Measurements from ENCODE around the gene CYFIP1.

Gene CYFIP1

GRCh38 chr15:22952796-22953579 lies 27.2 kb downstream of the CYFIP1 start:
- Histone ChIP-seq H3K9me3 (replicated peaks in 1 of 2; ENCODE audit: control insufficient read depth in 2 of 2, insufficient read depth in 1 of 2, low read depth in 1 of 2, low read length in 2 of 2) (no peaks in the 10 kb centered on the region), H3K23ac (ENCODE audit: low read depth, low read length, poor library complexity) (peak overlapping the region; percentile 18), H3K4ac (ENCODE audit: low read length) (peak overlapping the region; percentile 10), H2AK5ac (ENCODE audit: low read depth, low read length) (peak overlapping the region; percentile 72), H3K27ac (replicated peaks; ENCODE audit: low read length) (no peak overlapping the region), H3K4me2 (ENCODE audit: insufficient read depth, low read length, poor library complexity, severe bottlenecking) (peak overlapping the region; percentile 14), H3K9ac (ENCODE audit: low read depth, low read length, poor library complexity) (no peak overlapping the region), H3K18ac (ENCODE audit: low read length) (peak overlapping the region; percentile 72), H3K36me3 (replicated peaks in 1 of 2; ENCODE audit: control insufficient read depth in 2 of 2, insufficient read depth in 2 of 2, low read length in 2 of 2) (no peaks in the 10 kb centered on the region), H2AFZ (ENCODE audit: low read length) (no peak overlapping the region), H3K27me3 (ENCODE audit: control insufficient read depth in 3 of 3, insufficient read depth in 3 of 3, low read depth in 1 of 3, low read length in 3 of 3) (no peaks in the 10 kb centered on the region), H2BK12ac (ENCODE audit: low read length) (no peak overlapping the region), H3K4me1 (ENCODE audit: control insufficient read depth in 2 of 2, insufficient read depth in 1 of 2, low read depth in 1 of 2, low read length in 2 of 2) (peaks cover 19 to 22% of the 10 kb centered on the region in 2 donors), H2BK120ac (ENCODE audit: low read depth, low read length) (no peak overlapping the region), H2BK5ac (ENCODE audit: low read length) (peak overlapping the region; percentile 15), H3K4me3 (ENCODE audit: low read length in 2 of 2) (no peak overlapping the region), H2BK15ac (ENCODE audit: low read length) (no peak overlapping the region), H3K14ac (ENCODE audit: low read length) (peak overlapping the region; percentile 58), H3K79me1 (ENCODE audit: low read depth, low read length) (peaks cover 6% of the 10 kb centered on the region), H4K8ac (ENCODE audit: low read depth, low read length) (no peak overlapping the region), H4K91ac (ENCODE audit: low read depth, low read length, poor library complexity) (no peak overlapping the region)
- DNase-seq (ENCODE audit: low spot score): peak; percentile 26
- no CpG with 5 or more reads among the region's 21 CpGs for WGBS, 2 donors (ENCODE audit: extremely low coverage in 2 of 2, insufficient read length in 2 of 2, insufficient replicate concordance in 1 of 2)

DNA sequence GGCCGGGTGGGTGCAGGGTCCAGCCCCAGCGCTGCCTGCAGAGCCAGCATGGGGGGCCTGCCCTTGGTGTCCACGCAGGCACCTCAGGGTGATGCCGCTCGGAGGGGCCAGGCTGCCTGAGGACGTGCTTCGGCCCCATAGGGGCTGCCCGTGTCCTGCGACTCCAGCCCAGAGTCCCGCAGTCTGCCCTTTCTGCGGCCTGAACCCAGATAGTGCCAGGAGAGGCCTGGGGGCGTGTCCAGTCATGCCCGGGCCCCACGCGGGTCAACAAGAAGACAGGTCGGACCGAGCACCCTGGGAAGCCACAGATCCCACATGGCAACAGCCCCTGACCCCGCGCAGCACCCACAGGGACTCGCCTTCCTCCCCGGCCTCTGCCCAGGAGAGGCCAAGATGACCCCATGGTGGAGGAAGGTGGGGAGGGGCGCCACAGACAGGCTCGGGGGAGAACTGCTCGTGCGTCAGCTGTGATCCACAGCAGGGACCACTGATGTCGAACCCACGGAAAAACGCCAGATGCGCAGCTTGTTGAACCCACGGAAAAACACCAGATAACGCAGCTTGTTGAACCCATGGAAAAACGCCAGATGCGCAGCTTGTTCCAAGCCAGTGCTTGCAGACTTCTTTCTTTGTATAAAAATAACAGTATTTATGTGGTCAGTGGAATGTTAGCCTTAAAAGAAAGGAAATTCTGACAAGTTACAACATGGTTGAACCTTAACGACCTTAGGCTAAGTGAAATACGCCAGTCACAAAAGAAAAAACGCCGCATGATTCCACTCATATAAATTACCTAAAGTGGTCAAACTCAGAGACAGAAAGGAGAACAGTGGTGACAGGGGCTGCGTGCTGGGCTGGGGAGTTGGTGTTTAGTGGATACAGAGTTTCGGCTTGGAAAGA lies 28.5 kb downstream of the CYFIP1 start:
- H3K4me3 ChIP-seq (ENCODE audit: low read length in 2 of 2): no peak overlapping the region
- no peak overlapping the region for H3K14ac ChIP-seq (ENCODE audit: low read length)
- H2BK120ac ChIP-seq (ENCODE audit: low read depth, low read length): no peak overlapping the region
- H3K27ac ChIP-seq (replicated peaks; ENCODE audit: low read length): no peak overlapping the region
- no peak for DNase-seq (ENCODE audit: low spot score)
- no peak overlapping the region for H4K91ac ChIP-seq (ENCODE audit: low read depth, low read length, poor library complexity)
- H3K23ac ChIP-seq (ENCODE audit: low read depth, low read length, poor library complexity): no peak overlapping the region
- no peak overlapping the region for H3K4me2 ChIP-seq (ENCODE audit: insufficient read depth, low read length, poor library complexity, severe bottlenecking)
- peaks cover 3 to 5% of the 10 kb centered on the region in 2 donors for H3K36me3 ChIP-seq (replicated peaks in 1 of 2; ENCODE audit: control insufficient read depth in 2 of 2, insufficient read depth in 2 of 2, low read length in 2 of 2)
- H2BK12ac ChIP-seq (ENCODE audit: low read length): no peak overlapping the region
- no peak overlapping the region for H3K4ac ChIP-seq (ENCODE audit: low read length)
- peak overlapping the region; percentile 39 for H2BK5ac ChIP-seq (ENCODE audit: low read length)
- H2BK15ac ChIP-seq (ENCODE audit: low read length): no peak overlapping the region
- H3K18ac ChIP-seq (ENCODE audit: low read length): peak overlapping the region; percentile 72
- H2AK5ac ChIP-seq (ENCODE audit: low read depth, low read length): peak overlapping the region; percentile 7
- H3K27me3 ChIP-seq (ENCODE audit: control insufficient read depth in 3 of 3, insufficient read depth in 3 of 3, low read depth in 1 of 3, low read length in 3 of 3): no peaks in the 10 kb centered on the region
- no peaks in the 10 kb centered on the region for H3K9me3 ChIP-seq (replicated peaks in 1 of 2; ENCODE audit: control insufficient read depth in 2 of 2, insufficient read depth in 1 of 2, low read depth in 1 of 2, low read length in 2 of 2)
- peaks cover 11% of the 10 kb centered on the region for H3K79me1 ChIP-seq (ENCODE audit: low read depth, low read length)
- H2AFZ ChIP-seq (ENCODE audit: low read length): no peak overlapping the region
- peaks cover 17 to 21% of the 10 kb centered on the region in 2 donors for H3K4me1 ChIP-seq (ENCODE audit: control insufficient read depth in 2 of 2, insufficient read depth in 1 of 2, low read depth in 1 of 2, low read length in 2 of 2)
- no CpG with 5 or more reads among the region's 39 CpGs for WGBS, 2 donors (ENCODE audit: extremely low coverage in 2 of 2, insufficient read length in 2 of 2, insufficient replicate concordance in 1 of 2)
- no peak overlapping the region for H3K9ac ChIP-seq (ENCODE audit: low read depth, low read length, poor library complexity)
- no peak overlapping the region for H4K8ac ChIP-seq (ENCODE audit: low read depth, low read length)

GRCh38 chr15:22951031-22951380 lies 29.2 kb downstream of the CYFIP1 start:
- H3K23ac ChIP-seq (ENCODE audit: low read depth, low read length, poor library complexity): no peak overlapping the region
- H2BK5ac ChIP-seq (ENCODE audit: low read length): peak overlapping the region; percentile 39
- no peak overlapping the region for H4K8ac ChIP-seq (ENCODE audit: low read depth, low read length)
- H3K18ac ChIP-seq (ENCODE audit: low read length): peak overlapping the region; percentile 62
- no peak overlapping the region for H3K4me3 ChIP-seq (ENCODE audit: low read length in 2 of 2)
- no peaks in the 10 kb centered on the region for H3K9me3 ChIP-seq (replicated peaks in 1 of 2; ENCODE audit: control insufficient read depth in 2 of 2, insufficient read depth in 1 of 2, low read depth in 1 of 2, low read length in 2 of 2)
- H4K91ac ChIP-seq (ENCODE audit: low read depth, low read length, poor library complexity): no peak overlapping the region
- H2AK5ac ChIP-seq (ENCODE audit: low read depth, low read length): peak overlapping the region; percentile 7
- no peaks in the 10 kb centered on the region for H3K27me3 ChIP-seq (ENCODE audit: control insufficient read depth in 3 of 3, insufficient read depth in 3 of 3, low read depth in 1 of 3, low read length in 3 of 3)
- H3K9ac ChIP-seq (ENCODE audit: low read depth, low read length, poor library complexity): no peak overlapping the region
- no peak overlapping the region for H3K14ac ChIP-seq (ENCODE audit: low read length)
- WGBS, 2 donors (ENCODE audit: extremely low coverage in 2 of 2, insufficient read length in 2 of 2, insufficient replicate concordance in 1 of 2): no CpG with 5 or more reads among the region's 16 CpGs
- peaks cover 3 to 6% of the 10 kb centered on the region in 2 donors for H3K36me3 ChIP-seq (replicated peaks in 1 of 2; ENCODE audit: control insufficient read depth in 2 of 2, insufficient read depth in 2 of 2, low read length in 2 of 2)
- H3K27ac ChIP-seq (replicated peaks; ENCODE audit: low read length): no peak overlapping the region
- no peak overlapping the region for H3K4me2 ChIP-seq (ENCODE audit: insufficient read depth, low read length, poor library complexity, severe bottlenecking)
- no peak overlapping the region for H2BK12ac ChIP-seq (ENCODE audit: low read length)
- no peak overlapping the region for H3K4ac ChIP-seq (ENCODE audit: low read length)
- no peak overlapping the region for H2BK15ac ChIP-seq (ENCODE audit: low read length)
- H2AFZ ChIP-seq (ENCODE audit: low read length): no peak overlapping the region
- H3K4me1 ChIP-seq (ENCODE audit: control insufficient read depth in 2 of 2, insufficient read depth in 1 of 2, low read depth in 1 of 2, low read length in 2 of 2): peaks cover 11 to 20% of the 10 kb centered on the region in 2 donors
- no peak overlapping the region for H2BK120ac ChIP-seq (ENCODE audit: low read depth, low read length)
- no peak for DNase-seq (ENCODE audit: low spot score)
- H3K79me1 ChIP-seq (ENCODE audit: low read depth, low read length): peaks cover 11% of the 10 kb centered on the region

Measured in neuronal stem cell (in vitro differentiated cells).